SK-N-SH (cell line): ENCODE results near the gene TTYH3. TPM values are rescaled to one million over a fixed set of nuclear protein-coding genes. Genes with fewer than 3 reads are reported as not detected.
"Not testable (repeated sequence)": the region's sequence is repeated elsewhere in the genome, so short reads cannot be mapped to it uniquely, and the experiment has no call there.

Source experiments
- CTCF ChIA-PET: fragments of 300-600, 350-600 bp; formaldehyde crosslinking; extraction: SDS; loops from one replicate; lab custom pipeline; 2021; lab: Yijun Ruan, JAX
- POLR2A ChIA-PET: fragments of 350-600 bp; sonication (Branson Sonifier 250); formaldehyde crosslinking; extraction: SDS; loops from one replicate; lab custom pipeline; 2020; ENCODE audit warnings: antibody characterized with exemption, inconsistent platforms; lab: Yijun Ruan, JAX
- DNase-seq: peaks from one replicate; pipeline ENCODE4 v3.0.0; 2012
- H2AFZ ChIP-seq: fragments of 200-600 bp; sonication (generic); 2 replicates; pipeline ENCODE4 v1.8.1; 2016; ENCODE audit warnings: antibody characterized with exemption, mild to moderate bottlenecking, low read depth
- H3F3A ChIP-seq: fragments of 200-600 bp; sonication (generic); replicated peaks from 2 replicates; pipeline ENCODE3; 2016; ENCODE audit warnings: antibody characterized with exemption, mild to moderate bottlenecking; ENCODE audit not compliant: insufficient read depth
- H3K27ac ChIP-seq, 2 experiments: fragments of 200-500 bp in 1 of 2; fragments of 200-600 bp in 1 of 2; sonication (Bioruptor generic) in 1 of 2; sonication (generic), shearing (Covaris generic) in 1 of 2; 2 replicates each; pipeline versions ENCODE4 v1.5.1 to v1.6.1; 2014 to 2016; ENCODE audit warnings: low read depth in 2 of 2, inconsistent platforms in 1 of 2, low read length in 1 of 2, mild to moderate bottlenecking in 1 of 2, mixed read lengths in 1 of 2
- H3K27me3 ChIP-seq: fragments of 200-600 bp; sonication (generic), shearing (Covaris generic); 2 replicates; pipeline ENCODE4 v1.6.1; 2016; ENCODE audit warnings: mixed run types; ENCODE audit not compliant: insufficient read depth
- H3K36me3 ChIP-seq, 2 experiments: fragments of 200-500 bp in 1 of 2; fragments of 200-600 bp in 1 of 2; sonication (Bioruptor generic) in 1 of 2; sonication (generic) in 1 of 2; replicated peaks in 1 of 2; 2 replicates each; pipeline versions ENCODE3 to v1.5.1; 2014 to 2016; ENCODE audit warnings: low read length in 1 of 2, mild to moderate bottlenecking in 1 of 2; ENCODE audit not compliant: insufficient read depth in 2 of 2, control insufficient read depth in 1 of 2
- H3K4me1 ChIP-seq, 2 experiments: fragments of 200-500 bp in 1 of 2; fragments of 200-600 bp in 1 of 2; sonication (Bioruptor generic) in 1 of 2; sonication (generic), shearing (Covaris generic) in 1 of 2; 2 replicates each; pipeline versions ENCODE4 v1.5.1 to v1.6.1; 2014 to 2016; ENCODE audit warnings: low read depth in 1 of 2, low read length in 1 of 2, mixed run types in 1 of 2; ENCODE audit not compliant: insufficient read depth in 2 of 2, control insufficient read depth in 1 of 2
- H3K4me2 ChIP-seq: fragments of 200-600 bp; sonication (generic), shearing (Covaris generic); 2 replicates; pipeline ENCODE4 v1.6.1; 2017; ENCODE audit warnings: mixed run types
- H3K4me3 ChIP-seq, 2 experiments: fragments of 200-500 bp in 1 of 2; fragments of 200-600 bp in 1 of 2; sonication (Bioruptor generic) in 1 of 2; sonication (generic), shearing (Covaris generic) in 1 of 2; 2 replicates each; pipeline versions ENCODE4 v1.5.1 to v1.8.1; 2014 to 2016; ENCODE audit warnings: low read depth in 2 of 2, inconsistent platforms in 1 of 2, low read length in 1 of 2, mild to moderate bottlenecking in 1 of 2, mixed read lengths in 1 of 2, moderate library complexity in 1 of 2
- H3K79me2 ChIP-seq: fragments of 200-600 bp; sonication (generic); 2 replicates; pipeline ENCODE4 v1.8.1; 2017; ENCODE audit warnings: mild to moderate bottlenecking; ENCODE audit not compliant: insufficient read depth
- H3K9ac ChIP-seq: fragments of 200-600 bp; sonication (generic); 2 replicates; pipeline ENCODE4 v1.6.1; 2017; ENCODE audit warnings: mixed run types
- H3K9me2 ChIP-seq: fragments of 200-600 bp; sonication (generic); 2 replicates; pipeline ENCODE4 v1.6.1; 2017; ENCODE audit warnings: mixed run types
- H3K9me3 ChIP-seq: fragments of 200-600 bp; sonication (generic); 2 replicates; pipeline ENCODE4 v1.6.1; 2017; ENCODE audit warnings: mixed run types, mild to moderate bottlenecking, moderate library complexity
- H4K20me1 ChIP-seq: fragments of 200-600 bp; sonication (generic); 2 replicates; pipeline ENCODE4 v1.6.1; 2017; ENCODE audit warnings: mild to moderate bottlenecking, mixed run types; ENCODE audit not compliant: insufficient read depth
- ELF1 ChIP-seq: IDR thresholded peaks from 2 replicates; pipeline ENCODE4 v1.4.0; 2012
- EP300 ChIP-seq, 2 experiments: IDR thresholded peaks; 2 replicates each; pipeline versions ENCODE4 v1.4.0 to v1.6.1; 2012; ENCODE audit warnings: borderline replicate concordance in 1 of 2, low read depth in 1 of 2, low read length in 1 of 2
- FOXM1 ChIP-seq: IDR thresholded peaks from 2 replicates; pipeline ENCODE4 v1.4.0; 2012; ENCODE audit warnings: low read depth, mild to moderate bottlenecking
- GATA2 ChIP-seq: sonication (generic); formaldehyde crosslinking; IDR thresholded peaks from 2 replicates; pipeline ENCODE4 v1.5.0; 2020; ENCODE audit warnings: mild to moderate bottlenecking, missing genetic modification reagents
- JUND ChIP-seq: IDR thresholded peaks from 2 replicates; pipeline ENCODE4 v1.4.0; 2012
- RAD21 ChIP-seq: IDR thresholded peaks from 2 replicates; pipeline ENCODE4 v1.6.1; 2012; ENCODE audit warnings: mild to moderate bottlenecking, low read length
- WGBS: methylation state at CpG from one replicate; pipeline ENCODE4 v1.1.6; 2017; ENCODE audit warnings: low lambda C conversion rate; 5-methylcytosine and 5-hydroxymethylcytosine counted together
- polyA plus RNA-seq, 3 experiments: library from polyadenylated mRNA; depleted of rRNA; stranded (reverse); fragments of >200 nt; gene quantifications; 2 replicates each; pipeline ENCODE4 v1.2.3, GENCODE V29; 2012
- TF ChIP-seq, protein P1 (sequence below): IDR thresholded peaks from 2 replicates; pipeline ENCODE4 v1.6.1; 2012; ENCODE audit warnings: mild to moderate bottlenecking, low read depth, low read length, moderate library complexity
- TF ChIP-seq, protein P2 (sequence below): fragments of 200-600 bp; sonication (generic); IDR thresholded peaks from 2 replicates; pipeline ENCODE4 v1.6.1; 2017; ENCODE audit warnings: antibody characterized with exemption, mild to moderate bottlenecking, moderate library complexity

The TTYH3 gene
- polyA plus RNA-seq, 1 of the 3 experiments (the other 2 are of a cell fraction): 105 TPM

- H3K9ac ChIP-seq, H3K27ac ChIP-seq, H3K4me3 ChIP-seq, H3K79me2 ChIP-seq, DNase-seq, H2AFZ ChIP-seq, H3K9me2 ChIP-seq, H3F3A ChIP-seq, H3K4me1 ChIP-seq, H3K4me2 ChIP-seq, H4K20me1 ChIP-seq, H3K36me3 ChIP-seq, POLR2A ChIA-PET, H3K27me3 ChIP-seq, H3K9me3 ChIP-seq: not testable (repeated sequence)
- CTCF ChIA-PET: interaction anchor here (1.0 to 15.8 kb wide), 4 partner anchors 13 to 34 kb away, joined by 3 to 204 read pairs (median 3); no protein-coding TSS in a partner anchor
- 90% methylated on average over 8 of the region's 8 CpGs for WGBS
Measured at GRCh38 chr7:2694122-2694436, 62.3 kb downstream of the TTYH3 start.

- no peaks in the 10 kb centered on the region for H3K79me2 ChIP-seq
- H3K4me2 ChIP-seq: no peak overlapping the region
- ChIA-PET CTCF (interaction anchor here (0.6 to 2.2 kb wide), 10 partner anchors 8 to 247 kb away, joined by 3 to 9 read pairs (median 4); partner anchors contain the start of gene AMZ1), POLR2A (interaction anchor here (0.5 kb wide), 1 partner anchor 22 kb away, joined by 3 read pairs; no protein-coding TSS in a partner anchor)
- no peaks in the 10 kb centered on the region for H3F3A ChIP-seq
- H3K27ac ChIP-seq: no peak overlapping the region
- H3K9me2 ChIP-seq: no peaks in the 10 kb centered on the region
- no peak overlapping the region for H3K9ac ChIP-seq
- DNase-seq: no peak
- 73% methylated on average over 18 of the region's 18 CpGs for WGBS
- H3K4me3 ChIP-seq: no peak overlapping the region
- H3K27me3 ChIP-seq: peaks cover 6% of the 10 kb centered on the region; the same call in 1 of the 2 replicates
- H3K36me3 ChIP-seq: no peaks in the 10 kb centered on the region
- TF ChIP-seq GATA2 (CRISPR knock-in tag) (no peak), FOXM1 (no peak), JUND (no peak), EP300 (IDR thresholded peaks at IDR 0.05; ENCODE audit: borderline replicate concordance in 1 of 2, low read depth in 1 of 2, low read length in 1 of 2) (no peak), ELF1 (no peak), RAD21 (no peak)
- TF ChIP-seq, protein P1, sequence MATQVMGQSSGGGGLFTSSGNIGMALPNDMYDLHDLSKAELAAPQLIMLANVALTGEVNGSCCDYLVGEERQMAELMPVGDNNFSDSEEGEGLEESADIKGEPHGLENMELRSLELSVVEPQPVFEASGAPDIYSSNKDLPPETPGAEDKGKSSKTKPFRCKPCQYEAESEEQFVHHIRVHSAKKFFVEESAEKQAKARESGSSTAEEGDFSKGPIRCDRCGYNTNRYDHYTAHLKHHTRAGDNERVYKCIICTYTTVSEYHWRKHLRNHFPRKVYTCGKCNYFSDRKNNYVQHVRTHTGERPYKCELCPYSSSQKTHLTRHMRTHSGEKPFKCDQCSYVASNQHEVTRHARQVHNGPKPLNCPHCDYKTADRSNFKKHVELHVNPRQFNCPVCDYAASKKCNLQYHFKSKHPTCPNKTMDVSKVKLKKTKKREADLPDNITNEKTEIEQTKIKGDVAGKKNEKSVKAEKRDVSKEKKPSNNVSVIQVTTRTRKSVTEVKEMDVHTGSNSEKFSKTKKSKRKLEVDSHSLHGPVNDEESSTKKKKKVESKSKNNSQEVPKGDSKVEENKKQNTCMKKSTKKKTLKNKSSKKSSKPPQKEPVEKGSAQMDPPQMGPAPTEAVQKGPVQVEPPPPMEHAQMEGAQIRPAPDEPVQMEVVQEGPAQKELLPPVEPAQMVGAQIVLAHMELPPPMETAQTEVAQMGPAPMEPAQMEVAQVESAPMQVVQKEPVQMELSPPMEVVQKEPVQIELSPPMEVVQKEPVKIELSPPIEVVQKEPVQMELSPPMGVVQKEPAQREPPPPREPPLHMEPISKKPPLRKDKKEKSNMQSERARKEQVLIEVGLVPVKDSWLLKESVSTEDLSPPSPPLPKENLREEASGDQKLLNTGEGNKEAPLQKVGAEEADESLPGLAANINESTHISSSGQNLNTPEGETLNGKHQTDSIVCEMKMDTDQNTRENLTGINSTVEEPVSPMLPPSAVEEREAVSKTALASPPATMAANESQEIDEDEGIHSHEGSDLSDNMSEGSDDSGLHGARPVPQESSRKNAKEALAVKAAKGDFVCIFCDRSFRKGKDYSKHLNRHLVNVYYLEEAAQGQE: no peak
- TF ChIP-seq, protein P2, sequence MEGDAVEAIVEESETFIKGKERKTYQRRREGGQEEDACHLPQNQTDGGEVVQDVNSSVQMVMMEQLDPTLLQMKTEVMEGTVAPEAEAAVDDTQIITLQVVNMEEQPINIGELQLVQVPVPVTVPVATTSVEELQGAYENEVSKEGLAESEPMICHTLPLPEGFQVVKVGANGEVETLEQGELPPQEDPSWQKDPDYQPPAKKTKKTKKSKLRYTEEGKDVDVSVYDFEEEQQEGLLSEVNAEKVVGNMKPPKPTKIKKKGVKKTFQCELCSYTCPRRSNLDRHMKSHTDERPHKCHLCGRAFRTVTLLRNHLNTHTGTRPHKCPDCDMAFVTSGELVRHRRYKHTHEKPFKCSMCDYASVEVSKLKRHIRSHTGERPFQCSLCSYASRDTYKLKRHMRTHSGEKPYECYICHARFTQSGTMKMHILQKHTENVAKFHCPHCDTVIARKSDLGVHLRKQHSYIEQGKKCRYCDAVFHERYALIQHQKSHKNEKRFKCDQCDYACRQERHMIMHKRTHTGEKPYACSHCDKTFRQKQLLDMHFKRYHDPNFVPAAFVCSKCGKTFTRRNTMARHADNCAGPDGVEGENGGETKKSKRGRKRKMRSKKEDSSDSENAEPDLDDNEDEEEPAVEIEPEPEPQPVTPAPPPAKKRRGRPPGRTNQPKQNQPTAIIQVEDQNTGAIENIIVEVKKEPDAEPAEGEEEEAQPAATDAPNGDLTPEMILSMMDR: no peak
- H2AFZ ChIP-seq: no peak overlapping the region
- H4K20me1 ChIP-seq: no peaks in the 10 kb centered on the region
- peaks cover 0 to 2% of the 10 kb centered on the region in 2 experiments; a peak in 1 of 4 replicates for H3K4me1 ChIP-seq
- no peaks in the 10 kb centered on the region for H3K9me3 ChIP-seq
Measured at GRCh38 chr7:2698581-2699288, 66.9 kb downstream of the TTYH3 start.
